NK-92 (cell line): Measurements from ENCODE around the gene EPHA8.

ENCODE experiments used
- DNase-seq: peaks from one replicate; lab custom pipeline; 2025; ENCODE audit not compliant: unreplicated experiment; lab: John Stamatoyannopoulos, UW

EPHA8 gene

DNA sequence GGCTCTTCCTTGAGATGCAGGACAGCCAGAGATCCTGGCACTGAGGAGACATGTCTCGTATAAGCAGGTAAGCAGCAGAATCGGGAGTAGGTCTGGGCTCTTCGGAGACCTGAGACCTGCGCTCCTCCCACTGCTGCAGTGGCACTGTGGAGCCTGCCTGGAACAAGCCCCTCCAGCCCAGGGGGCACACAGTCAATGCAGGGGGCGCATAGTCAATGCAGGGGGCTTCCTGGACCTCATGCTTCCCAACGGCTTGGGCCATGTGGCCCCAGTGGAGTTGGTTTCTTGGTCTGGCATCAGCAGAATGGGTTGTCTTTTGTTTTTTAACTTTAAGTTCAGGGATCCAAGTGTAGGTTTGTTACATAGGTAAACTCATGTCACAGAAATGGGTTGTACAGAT lies 27.9 kb upstream of the EPHA8 start:
- DNase-seq, result no peak

DNA sequence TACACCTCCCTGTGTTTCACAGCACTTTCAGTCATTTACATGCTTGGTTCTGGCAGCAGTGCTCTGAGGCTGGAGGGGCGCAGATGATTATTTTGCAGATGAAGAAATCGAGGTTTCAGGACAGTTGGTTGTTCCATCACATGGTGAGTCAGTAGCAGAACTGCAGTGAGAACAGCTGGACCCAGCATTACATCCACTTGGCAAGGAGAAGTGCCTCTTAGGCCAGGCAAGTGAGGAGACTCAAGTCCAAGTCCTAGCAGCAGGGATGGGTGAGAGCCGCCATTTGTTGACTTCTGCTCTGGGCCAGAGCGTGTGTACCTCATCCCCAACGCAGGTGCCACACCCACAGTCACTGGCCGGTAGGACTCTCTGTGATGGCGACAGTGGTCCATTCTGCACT lies 26.8 kb upstream of the EPHA8 start:
- DNase-seq, result no peak

DNA sequence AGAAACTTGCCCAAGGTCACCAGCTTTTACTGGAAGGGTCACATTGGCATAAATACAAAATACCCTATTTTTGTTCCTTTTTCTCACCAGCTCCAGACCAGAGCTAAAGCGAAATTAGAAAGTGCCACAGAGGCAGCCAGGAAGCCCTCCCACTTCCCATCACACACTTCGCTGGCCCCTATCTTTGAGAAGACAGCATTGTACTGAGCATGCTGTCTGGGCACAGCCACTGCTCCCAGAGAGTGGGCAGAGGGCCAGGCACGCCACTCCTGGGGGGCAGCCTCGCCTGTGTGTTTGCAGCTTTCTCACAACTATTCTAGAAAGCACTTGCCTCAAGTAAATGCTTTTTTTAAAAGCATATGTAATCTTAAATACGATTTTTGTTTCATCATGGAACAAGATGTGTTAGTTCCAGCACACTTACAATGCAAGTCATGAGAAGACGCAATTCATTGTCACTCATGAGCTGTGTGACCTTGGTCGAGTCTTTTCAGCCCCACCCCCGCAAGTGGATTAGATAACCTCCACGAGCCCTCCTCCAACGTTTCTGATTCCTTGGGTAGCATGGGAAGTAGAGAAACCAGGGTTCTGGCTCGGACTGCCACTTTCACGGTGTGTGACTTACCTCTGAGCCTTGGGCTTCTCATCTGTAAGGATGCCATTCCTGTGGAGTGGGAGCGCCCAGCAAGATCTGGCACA lies 25.7 kb upstream of the EPHA8 start:
- no peak for DNase-seq

DNA sequence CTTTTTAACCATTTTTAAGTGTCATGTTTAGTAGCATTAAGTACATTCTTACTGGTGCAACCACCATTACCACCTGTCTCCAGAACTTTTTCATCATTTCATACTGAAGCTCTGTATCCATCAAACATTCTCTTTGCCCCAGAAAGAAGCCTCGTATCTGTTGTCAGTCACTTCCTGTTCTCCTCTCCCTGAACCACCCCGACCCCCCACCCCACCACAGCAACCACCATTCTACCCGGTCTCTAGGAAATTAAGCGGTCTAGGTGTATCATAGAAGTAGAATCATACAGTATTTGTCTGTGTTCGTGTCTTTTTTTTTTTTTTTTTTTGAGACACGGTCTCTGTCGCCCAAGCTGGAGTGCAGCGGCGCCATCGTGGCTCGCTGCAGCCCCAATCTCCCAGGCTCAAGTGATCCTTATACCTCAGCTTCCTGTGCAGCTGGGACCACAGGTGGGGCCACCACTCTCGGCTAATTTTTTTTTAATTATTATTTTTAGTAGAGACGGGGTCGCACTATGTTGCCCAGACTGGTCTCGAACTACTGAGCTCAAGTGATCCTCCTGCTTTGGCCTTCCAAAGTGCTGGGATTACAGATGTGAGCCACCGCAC lies 23.7 kb upstream of the EPHA8 start:
- no peak for DNase-seq

DNA sequence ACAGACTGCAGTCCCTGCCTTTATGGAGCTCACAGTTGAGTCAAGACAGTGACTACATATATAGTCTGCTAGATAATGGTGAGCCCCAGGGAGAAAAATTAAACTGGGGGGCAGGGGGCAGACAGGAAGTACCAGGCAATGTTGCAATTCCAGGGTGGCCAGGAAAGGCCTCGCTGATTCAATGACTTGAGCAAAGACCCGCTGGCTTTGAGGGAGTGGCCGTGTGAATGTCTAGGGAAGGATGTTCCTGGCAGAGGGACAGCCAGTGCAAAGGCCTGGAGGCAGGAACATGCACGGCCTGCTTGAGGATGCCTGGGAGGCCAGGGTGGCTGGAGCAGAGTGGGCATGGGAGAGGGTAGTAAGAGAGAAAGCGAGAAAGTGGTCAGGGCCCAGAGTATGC lies 23.0 kb upstream of the EPHA8 start:
- no peak for DNase-seq

DNA sequence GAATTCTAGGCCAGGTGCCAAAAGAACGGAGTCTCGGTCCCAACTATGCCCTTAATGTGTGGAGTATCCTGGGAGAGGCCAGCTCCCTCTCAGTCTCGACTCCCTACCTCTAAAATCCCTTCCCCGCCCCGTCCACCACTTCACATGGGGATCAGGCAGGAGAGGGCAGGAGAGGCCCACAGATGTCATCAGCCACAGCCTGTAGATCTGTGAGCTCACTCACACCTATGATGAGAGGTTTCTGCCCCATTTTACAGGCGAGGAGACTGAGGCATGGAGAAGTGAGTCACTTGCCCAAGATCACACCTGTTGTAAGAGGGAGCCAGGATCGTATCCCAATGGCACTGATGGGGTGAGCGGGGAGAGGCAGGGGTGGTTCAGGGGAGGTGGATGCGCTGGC lies 20.4 kb upstream of the EPHA8 start:
- no peak for DNase-seq

DNA sequence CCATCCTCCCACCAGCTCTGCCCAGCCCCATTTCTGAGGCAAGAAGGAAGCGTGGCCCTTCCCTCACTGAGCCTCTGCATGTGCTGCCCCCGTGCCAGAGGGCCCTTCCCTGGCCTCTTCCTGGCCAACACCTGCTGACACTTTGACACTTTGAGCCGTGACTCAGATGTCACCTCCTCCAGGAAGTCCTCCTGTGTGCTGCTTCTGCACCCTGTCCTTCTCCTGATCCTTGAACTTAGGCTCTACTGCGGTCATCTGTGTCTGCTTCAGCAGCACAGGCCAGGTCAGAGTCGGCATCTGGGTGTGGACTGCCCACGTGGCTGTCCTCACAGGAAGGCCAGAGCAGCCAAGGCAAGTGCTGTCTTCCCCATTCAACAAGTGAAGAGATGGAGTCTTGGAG lies 19.6 kb upstream of the EPHA8 start:
- no peak for DNase-seq

DNA sequence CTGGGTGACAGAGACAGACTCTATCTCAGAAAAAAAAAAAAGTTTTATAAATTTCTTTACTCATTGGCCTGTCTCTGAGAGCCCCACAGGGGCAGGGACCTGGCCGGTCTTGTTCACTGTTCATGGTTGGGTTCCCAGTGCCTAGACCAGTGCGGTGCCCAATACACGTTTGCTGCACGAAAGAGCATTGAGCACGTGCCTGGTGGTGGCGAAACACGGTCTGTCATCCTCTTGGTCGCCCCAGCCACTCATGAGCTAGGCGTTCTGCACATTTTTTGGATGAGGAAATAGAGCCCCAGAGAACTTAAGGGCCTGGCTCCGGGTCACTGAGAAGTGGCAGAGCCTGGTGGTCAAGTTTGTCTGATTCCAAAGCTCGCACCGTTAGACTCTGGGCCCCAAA lies 18.7 kb upstream of the EPHA8 start:
- no peak for DNase-seq

DNA sequence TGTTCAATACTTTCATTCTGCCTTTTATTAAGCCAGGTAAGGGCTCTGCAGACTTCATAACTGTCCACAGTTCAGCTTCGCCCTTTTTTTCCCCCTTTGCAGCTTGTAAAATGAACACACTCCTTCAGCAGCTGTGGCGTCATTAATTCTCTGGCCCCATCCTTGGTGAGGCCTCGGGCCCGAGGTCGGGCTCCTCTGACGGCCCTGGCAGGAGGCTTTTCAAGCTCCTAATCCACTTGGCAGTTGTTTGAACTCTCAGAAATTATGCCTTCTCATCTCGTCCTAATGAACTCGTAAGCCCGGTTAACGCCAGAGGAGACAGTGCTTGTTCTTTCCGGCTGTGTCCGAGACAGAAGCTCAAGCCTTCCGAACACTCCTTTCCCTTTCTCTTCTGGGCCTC lies 18.1 kb upstream of the EPHA8 start:
- no peak for DNase-seq

DNA sequence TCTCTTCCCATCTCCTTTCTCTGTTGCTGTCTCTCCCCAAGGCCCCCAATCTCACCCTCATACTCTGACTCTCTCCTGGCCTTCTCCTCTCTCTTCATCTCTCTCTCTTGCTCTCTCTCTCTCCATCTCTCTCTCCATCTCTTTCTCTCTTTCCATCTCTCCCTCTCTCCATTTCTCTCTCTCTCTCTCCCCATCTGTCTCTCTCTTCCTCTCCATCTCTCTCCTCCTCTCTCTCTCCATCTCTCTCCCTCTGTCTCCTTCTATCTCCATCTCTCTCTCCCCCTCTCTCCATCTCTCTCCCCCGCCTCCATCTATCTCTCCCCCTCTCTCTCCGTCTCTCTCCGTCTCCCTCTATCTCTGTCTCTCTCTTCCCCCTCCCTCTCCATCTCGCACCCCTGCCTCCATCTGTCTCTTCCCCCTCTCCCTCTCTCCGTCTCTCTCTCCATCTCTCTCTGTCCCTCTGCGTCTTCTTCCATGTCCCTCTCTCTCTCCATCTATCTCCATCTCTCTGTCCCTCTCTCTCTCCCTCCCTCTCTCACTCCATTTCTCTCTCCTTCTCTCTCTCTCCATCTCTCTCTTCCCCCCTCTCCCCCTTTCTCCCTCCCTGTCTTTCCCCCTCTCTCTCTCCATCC lies 16.0 kb upstream of the EPHA8 start:
- no peak for DNase-seq

DNA sequence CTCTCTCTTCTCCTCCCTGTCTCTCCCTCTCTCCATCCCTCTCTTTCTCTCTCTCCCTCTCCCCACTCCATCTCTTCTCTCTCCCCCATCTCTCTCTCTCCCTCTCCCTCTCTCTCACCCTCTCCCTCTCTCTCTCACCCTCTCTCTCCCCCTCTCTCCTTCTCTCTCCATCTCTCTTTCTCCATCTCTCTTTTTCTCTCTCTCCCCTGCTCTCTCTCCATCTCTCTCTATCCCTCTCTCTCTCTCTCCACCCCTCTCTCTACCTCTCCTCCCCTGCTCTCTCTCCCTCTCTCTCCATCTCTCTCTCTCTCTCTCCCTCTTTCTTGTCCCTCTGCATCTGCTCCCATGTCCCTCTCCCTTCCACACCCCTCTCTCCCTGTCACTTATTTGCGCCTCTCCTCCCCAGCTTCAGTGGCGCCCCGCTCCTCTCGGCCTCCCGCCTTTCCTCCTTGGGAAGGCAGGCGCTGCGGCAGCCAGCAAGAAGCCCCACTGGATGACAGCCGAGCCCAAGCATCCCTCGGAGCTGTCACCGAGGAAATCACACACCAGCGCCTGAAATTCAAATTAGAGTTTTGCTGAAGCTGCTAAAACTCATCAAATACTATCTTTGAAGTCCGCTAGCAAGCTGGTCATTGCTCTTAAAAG lies 15.3 kb upstream of the EPHA8 start:
- DNase-seq, result no peak

DNA sequence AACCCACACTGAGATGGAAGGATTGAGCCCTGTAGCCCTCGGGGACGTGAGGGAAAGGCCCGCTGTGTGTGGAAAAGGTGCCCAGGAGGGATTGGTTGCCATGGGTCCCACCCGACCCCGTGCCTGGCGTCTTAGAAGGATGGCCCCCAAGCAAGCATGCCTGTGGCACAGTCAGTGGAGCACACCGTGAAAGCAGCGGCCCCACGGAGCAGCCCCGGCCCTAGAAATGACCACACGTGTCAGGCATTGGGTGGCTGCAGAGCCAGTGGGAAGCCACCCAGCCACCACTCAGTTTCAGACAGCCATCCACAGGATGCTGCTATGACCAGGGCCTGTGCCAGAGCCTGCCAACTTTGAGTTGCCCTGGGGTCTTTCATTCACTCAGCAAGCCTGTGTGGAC lies 13.3 kb upstream of the EPHA8 start:
- no peak for DNase-seq

DNA sequence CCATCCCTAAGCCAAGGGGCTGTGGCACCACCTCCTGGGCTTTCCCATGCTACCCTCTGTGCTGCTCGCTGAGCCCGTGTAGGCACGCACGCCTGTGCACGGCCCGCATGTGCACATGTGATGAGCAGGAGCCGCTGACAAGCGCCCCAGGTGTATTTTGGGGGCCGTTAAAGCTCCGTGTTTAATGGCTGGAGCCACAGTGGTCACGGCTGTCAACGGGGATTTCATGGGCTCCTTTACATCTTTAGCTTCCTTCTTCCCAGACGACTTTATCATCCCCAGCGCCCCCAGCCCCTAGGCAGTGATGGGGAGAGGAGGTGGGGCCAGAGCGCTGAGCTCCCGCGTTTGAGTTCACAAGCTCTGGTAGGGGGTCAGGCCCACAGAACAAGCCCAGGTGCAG lies 11.7 kb upstream of the EPHA8 start:
- DNase-seq, result no peak

DNA sequence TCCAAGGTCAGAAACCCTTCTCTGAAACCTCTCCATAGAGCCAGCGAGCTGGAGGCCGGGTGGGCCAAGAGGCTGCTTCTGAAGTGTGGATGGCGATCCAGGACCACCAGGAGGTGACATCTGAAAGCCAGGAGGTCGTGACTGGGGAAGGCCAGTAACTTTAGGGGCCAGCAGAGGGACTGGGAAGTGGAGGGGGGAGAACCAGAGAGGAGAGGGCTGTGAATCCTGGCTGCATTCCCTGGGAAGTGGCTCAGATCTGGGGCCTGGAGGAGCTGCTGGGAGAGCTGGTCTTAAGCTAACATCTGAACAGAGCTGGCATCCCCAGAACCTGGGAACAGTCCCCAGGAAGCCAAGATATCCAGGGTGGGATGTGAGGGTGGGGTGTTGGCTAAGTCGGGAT lies 11.3 kb upstream of the EPHA8 start:
- no peak for DNase-seq

DNA sequence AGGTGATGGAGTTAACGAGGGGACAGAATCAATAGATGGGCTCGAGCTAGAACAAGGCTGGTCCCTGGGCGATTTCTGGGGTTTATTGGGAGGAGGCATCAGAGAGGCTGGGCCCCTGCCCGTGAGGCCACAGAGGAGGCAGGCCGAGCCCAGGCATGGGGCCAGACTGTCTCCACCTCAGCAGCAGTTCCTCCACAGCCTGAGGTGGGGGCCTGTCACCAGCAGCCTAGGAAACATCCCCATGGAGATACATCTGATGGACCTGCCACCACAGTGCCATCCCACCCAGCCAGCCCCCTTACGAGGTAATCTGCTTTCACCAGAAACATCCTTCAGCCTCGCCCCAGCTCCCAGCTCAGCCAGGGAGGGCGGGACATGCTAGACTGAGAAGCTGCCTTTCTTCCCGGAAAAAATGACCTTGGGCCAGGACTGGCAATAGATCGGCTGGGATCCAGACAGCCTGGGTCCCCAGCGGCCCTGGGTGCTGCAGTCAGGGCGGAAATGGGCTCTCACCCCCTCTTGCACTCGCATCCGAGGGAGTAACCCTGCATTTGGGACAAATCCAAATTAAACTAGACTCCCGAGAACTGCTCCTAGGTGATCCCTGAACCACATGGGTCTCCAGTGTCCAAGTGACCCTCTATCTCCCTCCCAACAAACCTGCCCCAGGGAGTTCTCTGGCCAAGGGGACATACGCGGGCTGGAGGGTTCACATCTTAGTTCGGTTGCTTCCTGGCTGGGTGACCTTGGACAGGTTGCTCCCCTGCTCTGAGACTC lies 10.0 kb upstream of the EPHA8 start:
- DNase-seq, result no peak

DNA sequence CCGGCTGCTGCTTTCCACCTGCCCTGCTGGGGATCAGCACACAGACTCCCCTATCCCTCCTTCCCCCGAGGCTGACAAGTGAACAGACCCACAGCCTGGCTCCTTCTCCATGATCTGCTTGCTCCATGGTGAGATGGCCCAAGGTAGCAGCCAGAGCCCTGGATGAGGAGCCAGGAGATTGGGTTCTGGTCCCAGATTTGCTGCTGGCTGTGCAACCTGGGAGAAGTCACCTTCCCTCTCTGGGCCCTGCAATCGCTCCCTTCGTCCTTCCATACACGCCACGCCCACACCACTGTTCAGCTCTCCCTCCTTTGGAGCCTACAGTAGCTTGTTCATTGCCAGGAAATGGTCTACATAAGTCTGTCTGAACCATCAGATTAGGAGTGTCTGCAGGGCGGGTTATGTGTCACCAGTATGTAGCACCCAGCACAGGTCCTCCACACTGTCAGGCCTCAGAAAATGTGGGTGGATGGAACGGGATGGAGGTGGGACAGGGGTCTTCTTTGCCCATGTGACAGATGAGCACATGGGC lies 9.2 kb upstream of the EPHA8 start:
- no peak for DNase-seq

DNA sequence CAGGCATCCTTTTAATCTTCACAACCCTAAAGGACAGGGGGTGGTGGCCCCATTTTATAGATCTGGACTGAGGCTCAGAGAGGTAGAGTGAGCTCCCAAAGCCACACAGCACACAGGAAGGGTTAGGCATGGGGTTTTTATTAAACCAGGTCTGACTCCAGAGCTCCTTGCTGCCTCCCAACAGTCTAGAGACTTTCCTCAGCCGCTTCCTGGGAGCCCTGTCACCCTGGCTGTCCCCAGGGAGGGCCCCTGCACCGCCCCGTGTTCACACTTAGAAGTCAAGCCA lies 8.0 kb upstream of the EPHA8 start:
- DNase-seq, result no peak

DNA sequence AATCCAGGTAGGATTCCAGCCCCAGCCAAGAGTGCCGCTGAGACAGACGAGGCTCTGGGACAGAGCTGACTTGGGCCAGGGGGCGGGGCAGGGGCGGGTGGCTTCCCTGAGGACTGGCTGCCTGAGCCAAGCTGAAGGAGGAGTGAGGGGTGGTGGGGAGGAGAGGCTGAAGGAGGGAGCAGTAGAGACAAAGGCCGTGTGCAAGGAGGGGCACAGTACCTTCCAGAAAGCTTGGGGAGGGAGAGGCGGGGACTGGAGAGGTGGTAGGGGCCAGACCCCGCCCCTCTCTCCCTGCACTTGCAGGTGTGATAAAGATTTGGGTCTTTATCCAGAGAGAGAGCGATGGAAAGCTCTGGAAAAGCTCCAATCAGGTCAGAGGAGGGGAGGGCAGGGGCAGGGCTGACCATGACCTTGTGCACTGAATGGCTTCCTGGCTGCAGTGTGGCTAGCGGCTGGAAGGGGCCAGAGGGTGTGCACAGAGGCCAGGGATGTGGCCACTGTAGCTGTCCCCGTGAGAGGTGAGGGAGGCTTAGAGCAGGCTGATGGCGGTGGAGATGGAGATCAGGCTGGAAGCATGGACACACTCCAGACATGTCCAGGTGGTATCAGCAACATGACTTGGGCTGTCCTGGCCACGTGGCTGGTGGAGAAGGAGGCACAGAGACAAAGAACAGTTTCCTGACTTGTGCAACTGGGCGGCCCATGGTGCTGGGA lies 6.7 kb upstream of the EPHA8 start:
- DNase-seq, result no peak

DNA sequence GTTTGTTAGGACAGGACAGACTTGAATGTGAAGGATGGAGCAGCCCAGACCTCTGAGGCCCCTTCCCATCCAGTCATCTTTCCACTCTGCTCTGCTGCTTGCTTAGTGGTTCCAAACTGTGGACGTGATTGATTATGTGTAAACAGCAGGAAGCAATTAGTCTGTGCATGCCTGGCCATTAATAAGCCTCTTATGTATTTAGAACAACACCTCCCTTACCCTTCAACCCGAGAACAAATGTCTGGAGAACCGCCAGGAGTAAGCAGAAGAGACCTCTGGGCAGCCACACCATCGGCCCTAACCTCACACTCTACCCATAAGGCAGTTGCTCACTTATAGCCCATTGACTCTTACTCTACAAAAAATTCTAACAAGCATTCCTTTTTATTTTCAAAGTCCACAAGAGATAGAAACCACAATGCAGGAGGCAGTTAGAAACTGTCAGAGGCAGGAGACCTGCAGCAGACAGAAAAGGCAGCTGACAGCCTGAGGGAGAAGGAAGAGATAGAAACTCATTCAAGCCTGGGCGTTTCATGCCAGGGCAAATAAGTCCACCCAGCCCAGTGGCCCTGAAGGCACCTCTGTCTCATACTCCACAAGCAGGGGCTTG lies 5.8 kb upstream of the EPHA8 start:
- DNase-seq, result no peak
